HG03135 (cell line): ENCODE measurements around the gene ALAS1.

Experiments used
- ATAC-seq: cut with Tn5 transposase; IDR thresholded peaks from one replicate; pipeline ENCODE4 v1.9.1; 2021; ENCODE audit warnings: mild to moderate bottlenecking, moderate library complexity; ENCODE audit not compliant: unreplicated experiment

Gene ALAS1

DNA sequence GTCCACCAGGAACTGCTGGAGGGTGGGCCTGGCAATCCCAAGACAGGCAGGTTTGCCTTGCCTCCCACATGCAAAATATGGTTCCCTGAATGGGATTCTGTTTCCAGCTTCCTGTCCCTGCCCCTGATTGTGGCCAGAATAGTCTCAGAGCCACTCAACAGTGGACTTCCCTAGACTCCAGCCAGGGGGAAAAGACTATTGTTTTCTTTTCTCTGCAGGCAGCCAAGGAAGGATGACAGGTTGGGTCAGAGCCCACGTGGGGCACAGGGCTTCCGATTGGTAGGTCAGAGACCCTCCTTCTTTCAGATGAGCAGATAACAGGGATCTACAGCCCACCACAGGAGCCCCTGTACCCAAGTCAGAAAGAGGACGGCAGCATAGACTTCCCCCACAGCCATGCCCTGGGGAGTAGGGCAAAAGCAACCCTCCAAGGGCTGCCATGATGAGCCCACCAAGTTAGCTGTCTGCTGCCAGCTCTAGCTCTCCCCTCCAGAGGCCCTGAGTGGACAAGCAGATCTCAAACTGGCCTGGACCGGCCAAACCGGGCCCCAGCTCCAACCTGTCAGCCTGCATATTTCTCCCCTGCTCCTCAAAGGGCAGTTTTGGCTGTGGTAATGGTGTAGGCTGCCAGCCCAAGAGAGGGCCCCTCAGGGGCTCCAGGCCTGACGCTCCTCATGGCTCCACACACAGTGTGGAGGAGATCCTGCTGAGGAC, 21.1 kb downstream of the ALAS1 start:
- no peak for ATAC-seq

DNA sequence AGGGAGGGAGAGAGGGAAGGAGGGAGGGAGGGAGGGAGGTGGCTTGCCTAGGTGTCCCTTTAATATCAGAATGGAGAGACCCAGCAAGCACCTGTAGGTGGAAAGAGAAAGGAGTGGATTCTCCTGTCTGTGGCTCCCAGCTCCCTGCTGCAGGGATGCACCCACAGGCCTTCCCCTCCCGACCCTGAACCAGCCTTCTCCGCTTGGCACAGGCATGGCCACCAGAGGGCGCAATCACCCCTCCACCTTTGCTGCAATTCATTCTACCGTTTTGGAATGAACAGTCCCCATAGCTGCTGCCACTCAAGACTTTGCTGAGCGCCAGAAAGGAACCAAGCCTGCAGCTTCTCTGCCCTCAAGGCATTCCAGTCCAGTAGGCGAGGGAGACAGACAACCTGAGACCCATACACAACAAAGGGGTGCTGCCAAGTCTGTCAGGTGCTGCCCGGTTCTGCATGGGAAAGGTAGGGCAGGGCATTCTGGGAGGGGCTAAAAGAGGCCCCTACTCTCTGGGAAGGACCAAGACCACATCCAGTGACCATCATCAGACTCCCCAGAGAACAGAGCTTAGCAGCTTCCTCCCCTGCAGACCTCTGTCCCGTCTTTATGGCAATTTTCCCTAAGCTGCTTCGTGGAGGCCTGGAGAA, 22.5 kb downstream of the ALAS1 start:
- no peak for ATAC-seq

DNA sequence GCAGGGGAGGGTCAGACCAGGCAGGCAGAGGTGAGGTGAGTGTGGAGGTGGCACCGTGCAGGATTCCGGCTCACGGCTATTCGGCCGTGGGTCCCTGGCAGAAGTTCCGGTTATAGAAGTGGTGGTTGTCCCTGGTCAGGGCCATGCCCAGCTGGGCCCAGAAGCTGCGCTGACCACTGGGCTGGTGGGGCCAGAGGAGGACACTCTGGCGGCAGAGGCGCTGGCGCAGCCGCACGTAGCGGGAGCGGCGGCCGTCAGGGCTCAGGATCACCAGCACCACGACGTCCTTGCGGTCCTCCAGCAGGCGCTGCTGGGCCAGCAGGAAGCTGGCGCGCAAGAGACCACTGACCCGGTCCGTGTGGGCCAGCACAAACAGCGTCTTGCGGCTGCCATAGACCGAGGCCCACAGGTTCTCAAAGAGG, 23.2 kb downstream of the ALAS1 start:
- no peak for ATAC-seq

DNA sequence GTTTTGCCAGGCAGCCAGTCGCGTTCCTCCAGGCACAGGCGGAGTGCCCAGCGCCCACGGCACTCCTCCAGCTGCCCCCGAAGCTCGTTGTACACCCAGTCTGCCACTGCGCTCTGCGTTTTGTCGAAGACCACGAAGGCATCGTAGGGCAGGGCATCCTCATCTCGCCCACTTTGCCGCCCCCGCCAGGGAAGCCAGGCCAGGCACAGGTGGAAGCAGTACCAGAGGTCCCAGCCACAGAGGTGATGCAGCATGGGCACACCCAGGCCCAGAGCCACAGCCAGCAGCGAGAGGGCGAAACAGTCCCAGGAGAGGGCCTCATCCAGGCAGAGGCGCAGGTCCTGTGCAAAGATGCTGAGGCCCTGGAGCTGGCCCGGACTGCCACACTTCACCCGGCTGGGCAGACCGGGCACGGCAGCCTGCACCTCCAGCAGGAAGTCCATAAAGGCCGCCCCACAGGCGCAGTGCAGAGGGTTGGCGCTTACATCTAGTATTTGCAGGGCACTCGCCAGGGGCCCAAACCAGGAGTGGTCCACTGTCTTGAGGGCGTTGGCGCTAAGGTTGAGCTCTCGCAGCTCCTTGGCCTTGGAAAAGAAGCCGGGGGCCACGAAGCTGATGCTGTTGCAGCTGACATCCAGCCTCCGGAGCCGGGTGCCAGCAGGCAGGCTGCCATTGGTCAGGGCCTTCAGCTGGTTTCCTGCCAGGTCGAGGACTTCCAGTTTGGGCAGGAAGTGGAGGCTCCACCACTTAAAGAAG, 23.8 kb downstream of the ALAS1 start:
- no peak for ATAC-seq

DNA sequence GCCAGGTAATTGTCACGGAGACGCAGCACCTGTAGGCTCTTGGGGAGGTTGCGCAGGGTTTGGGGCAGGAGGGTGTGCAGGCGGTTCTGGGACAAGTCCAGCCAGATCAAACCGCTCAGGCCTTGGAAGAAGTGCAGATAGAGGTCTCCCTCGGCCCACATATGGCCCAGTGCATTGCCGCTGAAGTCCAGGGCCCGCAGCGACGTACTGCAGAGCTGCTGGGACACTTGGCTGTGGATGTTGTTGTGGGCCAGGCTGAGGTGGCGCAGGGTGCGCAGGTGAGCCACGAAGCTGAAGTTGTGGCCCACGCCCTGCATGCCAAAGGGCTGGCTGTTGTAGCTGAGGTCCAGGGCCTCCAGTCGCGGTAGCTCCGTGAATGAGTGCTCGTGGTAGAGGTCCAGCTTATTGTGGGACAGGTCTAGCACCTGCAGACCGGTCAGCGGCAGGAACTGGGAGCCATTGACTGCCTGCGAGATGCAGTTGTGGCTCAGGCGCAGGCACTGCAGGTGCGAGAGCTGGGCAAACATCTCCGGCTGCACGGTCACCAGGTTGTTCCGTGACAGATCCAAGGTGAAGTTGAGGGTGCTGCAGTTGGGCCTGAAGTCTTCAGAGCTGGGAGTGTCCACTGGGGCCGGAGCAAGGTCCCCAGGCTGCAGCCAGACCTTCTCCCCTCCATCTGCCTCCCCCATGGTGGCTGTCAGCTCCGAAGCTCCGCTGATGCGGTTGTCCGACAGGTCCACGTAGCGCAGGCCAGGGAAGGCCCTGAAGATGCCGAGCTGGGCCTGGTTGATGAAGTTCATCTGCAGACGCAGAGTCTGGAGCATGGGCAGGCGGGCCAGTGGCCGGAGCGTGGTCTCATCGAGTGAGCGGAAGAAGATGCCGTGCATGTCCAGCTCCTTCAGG, 24.6 kb downstream of the ALAS1 start:
- ATAC-seq: no peak

DNA sequence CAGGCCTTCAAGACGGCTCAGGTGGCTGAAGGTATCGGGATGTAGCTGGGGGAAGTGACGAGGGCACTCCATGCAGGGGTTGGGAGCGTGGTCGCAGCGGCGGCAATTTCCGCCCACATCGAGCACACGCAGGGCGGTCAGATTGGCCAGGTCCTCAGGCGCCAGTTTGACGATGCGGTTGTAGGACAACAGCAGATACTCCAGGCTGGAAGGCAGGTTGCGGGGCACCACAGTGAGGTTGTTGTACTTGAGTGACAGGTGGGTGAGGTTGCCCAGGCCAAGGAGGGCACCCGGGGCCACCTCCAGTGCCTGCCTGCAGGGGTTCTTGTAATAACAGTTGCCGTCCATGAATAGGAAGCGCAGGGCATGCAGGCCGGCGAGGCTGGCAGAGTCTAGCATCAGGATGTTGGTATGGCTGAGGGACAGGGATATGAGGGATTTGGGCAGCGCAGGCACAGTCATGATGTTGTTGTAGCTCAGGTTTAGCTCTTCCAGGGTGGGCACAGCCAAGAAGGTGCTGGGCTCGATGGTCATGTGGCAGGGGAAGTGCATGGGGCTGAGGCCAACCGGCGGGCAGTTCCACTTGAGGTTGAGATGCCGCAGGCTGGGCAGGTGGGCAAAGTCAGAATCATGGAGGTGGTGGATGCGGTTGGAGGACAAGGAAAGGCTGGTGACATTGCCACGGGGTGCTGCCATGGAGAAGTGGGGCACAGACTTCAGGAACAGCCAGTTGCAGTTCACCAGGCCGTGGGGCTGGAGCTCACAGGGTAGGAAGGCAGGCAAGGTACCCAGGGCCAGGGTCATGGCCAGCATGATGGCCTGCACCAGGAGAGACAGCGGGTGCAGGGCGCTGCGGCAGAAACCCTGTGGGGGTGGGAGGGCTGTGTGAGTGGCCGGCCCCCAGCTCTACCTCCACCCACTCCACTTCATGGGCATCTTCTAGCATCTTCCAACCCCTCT, 25.8 kb downstream of the ALAS1 start:
- ATAC-seq: no peak

DNA sequence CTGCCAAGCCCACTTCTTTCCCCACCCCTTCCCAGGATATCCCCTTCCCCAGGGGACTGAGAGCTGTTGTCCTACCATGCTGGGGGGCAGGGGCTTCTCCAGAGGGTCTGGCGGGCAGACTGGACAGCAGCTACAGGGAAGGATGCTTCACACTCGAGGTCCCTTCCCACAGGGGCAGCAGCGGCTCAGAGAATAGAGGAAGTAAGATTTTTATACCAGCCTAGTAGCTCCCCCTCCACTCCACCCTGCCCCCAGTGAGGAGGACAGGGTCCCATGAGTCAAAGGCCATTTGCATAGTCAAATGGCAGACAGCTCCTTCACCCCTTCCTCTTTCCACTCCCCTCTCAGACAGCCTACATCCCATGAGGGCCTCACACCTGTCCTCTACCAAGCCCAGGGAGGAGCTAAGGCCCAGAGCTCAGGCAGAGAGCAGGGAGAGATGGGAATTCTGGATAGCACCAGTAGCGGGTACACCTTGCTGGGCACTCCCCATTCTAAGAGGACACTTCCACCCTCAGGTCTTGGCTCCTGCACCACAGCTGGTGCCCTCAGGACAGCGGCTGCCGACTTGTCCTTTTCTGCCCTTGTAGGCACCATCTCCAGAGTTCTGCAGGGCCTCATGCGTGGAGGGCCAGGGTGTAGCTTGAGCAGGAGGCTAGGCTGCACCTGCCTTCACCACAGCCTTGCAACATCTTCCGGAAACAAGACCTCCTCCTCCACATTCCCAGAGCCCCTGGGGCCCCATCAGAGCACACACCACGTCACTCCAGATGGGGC, 27.7 kb downstream of the ALAS1 start, which contains the start of gene TLR9:
TLR9 (minus strand) TSS at position 194 of the 777 bp plus-strand sequence; CDS start at position 78, 116 bp downstream.
- peak; percentile 77 for ATAC-seq

DNA sequence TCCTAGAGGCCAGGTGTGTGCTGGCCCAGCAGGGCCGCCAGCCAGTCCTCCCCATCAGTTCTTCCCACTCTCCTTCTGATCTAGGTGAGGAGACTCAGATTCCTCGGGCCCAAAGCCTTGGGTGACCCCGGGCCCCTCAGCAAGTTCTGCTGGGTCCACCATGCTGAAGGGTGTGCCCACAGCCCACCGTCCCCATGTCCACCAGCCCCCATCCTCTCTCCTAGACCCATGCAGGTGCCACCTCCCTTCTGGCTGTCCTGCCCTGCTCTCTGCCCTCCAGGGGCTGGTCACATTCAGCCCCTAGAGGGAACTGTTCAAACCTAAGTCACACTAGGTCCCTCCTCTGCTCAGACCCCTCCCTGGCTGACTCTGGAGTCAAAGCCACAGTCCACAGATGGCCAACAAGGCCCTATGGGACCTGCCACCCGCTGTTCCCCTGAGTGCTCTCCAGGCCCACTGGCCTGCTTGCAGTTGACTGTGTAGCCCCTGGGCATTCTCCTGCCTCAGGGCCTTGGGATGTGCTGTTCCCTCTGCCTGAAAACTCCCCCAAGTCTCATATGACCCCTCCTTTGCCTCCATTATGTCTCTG, 28.4 kb downstream of the ALAS1 start:
- no peak for ATAC-seq

DNA sequence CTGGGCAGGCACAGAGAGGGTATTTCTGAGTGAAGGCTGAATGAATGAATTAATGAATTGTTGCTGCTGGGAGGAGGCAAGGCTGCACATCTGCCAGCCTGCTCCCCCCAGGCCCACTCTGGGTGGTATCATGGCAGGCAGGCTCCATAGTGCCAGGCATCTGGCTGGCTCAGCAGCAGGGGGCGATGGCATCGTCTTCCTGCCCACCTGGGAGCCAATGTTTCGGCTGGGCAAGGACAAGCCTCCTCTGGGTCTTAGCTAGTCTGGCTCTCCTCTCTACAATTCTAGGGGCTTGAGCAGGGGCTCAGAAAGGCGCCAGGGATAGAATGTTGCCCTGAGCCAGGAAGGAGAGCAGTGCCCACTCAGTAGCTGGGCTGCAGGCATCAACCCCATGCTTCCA, 29.2 kb downstream of the ALAS1 start:
- no peak for ATAC-seq

DNA sequence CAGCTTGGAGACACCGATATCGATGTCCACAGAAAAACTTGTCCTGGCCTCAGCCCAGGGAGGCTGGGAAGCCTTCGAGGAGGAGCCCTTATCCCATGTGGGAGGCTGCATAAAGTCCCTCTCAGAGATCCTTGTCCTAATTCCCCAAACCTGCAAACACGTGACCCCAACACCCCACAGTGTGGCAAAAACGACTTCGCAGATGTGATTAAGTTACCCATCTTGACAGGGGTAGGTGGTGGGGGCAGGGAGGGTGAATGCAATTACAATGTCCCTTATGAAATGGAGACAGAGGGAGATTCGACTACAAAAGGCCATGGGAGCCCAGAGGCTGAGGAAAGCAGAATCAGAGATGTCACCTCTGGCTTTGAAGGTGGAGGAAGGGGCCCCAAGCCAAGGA, 29.8 kb downstream of the ALAS1 start:
- no peak for ATAC-seq

DNA sequence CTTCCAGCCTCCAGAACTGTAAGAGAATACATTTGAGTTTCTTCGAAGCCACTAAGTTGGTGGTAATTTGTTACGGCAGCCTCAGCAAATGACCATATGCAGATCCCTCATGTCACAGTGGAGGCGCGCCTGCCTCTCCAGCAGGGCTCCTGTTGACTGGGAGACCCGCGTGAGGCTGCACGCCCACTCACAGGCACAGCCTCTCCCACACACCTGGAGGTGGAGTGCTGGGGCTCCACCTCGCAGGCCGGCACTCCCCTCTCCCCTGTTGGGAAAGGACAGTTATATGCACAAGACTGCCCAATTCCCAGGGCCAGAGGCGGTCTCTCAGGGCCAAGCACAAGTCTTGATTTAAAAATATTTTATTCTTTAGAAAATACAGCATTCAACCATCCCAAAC, 30.3 kb downstream of the ALAS1 start:
- no peak for ATAC-seq

DNA sequence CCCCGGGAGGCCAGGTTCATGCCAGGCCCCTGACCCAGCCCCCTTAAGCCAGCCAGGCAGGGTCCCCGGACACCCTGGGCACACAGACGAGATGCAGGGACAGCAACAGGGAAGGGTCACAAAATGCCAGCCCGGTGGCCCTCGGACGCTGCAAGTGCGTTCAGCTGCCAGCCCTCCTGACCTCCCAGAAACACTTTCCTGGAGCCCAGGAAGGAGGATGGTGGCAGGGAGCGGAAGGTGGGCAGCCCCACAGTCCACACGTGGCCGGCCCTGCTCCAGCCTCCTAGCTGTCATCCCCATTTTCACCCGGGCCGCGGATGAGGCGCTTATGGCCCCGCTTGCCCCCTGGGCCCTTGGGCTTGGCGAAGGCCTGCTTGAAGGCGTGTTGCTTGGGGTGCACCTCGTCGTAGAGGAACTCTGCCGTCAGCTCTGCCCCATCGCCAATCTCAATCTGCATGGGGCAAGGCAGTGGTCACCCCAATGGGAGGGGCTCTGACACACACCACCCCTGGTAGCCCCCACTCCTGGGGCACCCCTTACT, 30.9 kb downstream of the ALAS1 start:
- ATAC-seq: no peak

DNA sequence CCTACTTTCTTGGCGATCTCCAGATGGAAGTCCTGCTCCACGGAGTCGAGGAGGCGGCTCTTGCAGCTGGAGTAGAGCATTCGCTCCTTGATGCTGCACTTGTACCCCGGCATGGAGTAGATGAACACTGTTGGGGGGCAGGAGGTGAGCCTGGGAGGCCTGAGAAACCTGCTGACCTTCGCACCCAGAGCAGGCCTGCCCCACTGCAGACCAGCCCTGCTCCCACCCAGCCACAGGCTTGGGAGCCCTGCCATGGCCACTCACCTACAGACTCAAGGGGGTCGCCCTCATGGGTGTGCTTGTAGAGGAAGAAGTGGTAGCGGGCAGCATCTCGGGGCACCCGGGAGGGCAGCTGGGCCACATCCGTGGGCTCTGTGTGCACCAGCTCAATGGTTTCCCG, 31.7 kb downstream of the ALAS1 start:
- ATAC-seq: no peak

DNA sequence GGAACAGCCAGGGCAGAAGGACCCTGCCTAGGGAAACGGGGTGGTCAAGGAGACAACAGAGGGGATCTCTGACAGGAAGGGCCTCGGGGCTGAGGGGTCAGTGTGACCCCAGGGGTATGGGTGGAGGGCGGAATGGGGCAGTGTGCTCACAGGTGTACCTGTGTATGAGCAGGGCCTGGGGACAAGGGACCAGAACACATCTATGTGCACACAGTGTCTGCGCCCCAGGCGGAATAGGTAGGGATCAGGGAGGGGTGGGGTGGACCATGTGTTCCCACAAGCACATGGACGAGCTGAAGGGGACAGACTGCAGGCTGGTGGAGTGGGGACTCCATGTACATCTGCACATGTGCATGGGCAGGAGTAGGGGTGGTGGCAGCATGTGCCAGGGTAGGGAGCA, 32.5 kb downstream of the ALAS1 start:
- no peak for ATAC-seq

DNA sequence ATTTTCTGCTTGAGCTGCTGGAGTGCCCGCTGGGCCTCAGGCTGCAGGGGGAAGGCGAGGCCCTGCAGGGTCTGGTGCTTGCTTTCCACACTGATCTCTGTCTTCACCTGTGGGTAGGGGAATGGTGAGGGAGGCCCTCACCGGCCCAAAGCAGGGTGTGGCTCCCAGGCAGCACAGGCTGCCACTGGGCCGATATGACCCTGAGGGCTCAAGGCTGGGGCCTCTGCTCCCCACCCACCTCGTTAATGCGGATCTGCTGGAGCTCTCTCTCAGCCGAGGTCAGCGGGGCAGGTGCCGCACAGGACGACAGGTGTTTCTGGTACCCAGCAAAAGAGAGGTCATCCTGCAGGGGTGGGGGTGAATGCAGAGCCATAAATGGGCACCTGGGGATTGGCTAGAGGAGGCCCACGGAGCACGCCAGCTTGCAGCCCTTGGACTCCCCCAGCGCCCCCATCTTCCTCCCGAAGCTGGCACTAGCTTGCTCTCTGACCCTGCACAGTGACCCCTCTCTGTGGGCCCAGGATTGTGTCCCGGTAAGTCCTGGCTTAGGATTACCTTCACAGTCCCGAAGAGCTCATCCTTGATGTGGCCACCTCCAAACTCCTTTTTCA, 33.0 kb downstream of the ALAS1 start:
- ATAC-seq: no peak

DNA sequence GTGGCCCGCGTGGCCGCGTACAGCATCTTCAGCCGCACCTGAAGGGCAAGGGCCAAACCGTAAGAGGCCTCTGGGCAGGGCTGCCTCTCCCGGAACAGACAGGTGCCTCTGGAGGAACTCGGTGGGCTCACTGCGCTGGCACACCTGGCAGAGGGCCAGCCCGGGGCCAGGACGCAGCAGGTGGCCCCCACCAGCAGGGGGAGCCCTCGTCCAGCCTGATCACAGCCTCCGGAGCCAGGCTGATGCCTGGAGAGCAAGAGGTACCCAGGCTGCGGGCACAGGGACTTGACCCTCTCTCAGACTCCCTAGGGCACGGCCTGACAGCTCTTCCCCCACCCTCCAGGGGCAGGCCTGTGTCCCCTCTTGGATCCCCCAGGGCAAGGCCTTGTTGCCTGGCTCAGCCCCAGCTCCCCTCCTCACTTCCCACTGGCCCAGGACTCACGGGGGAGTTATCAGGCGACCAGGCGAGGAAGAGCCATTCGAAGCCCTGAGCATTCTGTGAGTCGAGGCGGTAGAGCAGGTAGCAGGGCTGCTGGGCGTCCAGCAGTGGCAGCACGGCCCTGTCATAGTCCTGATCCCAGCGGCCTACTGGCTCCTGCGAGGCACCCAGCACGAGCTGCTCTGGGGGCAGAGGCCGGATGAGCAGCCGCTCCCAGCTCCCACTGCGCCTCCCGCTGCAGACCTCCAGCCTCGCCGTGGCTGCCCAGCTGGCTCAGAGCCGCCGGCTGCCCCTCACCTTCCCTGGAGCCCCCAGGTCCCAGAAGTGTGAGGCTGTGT, 33.7 kb downstream of the ALAS1 start:
- no peak for ATAC-seq
